Choroid plexus epithelial cell (primary cell): ENCODE measurements around the gene SRGAP3.

ENCODE experiments used
- DNase-seq: peaks from one replicate; pipeline ENCODE4 v3.0.0-alpha.2; 2010; ENCODE audit warnings: low read depth
- H3K4me3 ChIP-seq: 2 replicates; pipeline ENCODE4 v1.5.1; 2011; ENCODE audit warnings: low read depth, mild to moderate bottlenecking, control low read depth, low read length, moderate library complexity
- TF ChIP-seq, protein P1 (sequence below): conservative IDR thresholded peaks from 2 replicates; pipeline ENCODE4 v1.5.1; 2011; ENCODE audit warnings: low read depth, mild to moderate bottlenecking, control low read depth, inconsistent platforms, low read length, moderate library complexity

The SRGAP3 gene

DNA sequence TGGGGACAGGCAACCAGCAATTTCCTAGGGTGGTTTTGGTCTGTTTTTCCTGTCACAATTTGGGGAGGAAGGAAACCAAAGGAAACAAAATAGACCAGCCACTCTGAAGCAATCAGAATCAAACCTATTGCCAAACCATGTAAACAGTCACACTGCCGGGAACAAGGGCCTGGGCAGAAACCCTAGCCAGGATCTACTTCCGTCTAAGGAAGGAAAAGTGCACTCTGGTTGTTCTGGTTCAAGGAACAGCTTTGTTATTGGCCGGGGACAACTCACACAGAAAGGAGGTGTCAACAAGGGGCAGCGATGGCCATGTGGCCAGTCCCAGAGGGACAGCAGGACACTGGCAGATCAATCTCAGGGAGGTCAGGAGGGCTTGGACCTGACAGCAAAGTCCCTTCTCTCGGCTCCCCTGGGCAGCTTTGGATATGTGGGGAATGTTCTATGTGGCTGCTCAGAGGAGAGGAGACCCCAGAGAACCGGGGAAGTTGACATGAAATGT is 268.6 kb downstream of the SRGAP3 start:
- H3K4me3 ChIP-seq: no peak overlapping the region
- TF ChIP-seq, protein P1, sequence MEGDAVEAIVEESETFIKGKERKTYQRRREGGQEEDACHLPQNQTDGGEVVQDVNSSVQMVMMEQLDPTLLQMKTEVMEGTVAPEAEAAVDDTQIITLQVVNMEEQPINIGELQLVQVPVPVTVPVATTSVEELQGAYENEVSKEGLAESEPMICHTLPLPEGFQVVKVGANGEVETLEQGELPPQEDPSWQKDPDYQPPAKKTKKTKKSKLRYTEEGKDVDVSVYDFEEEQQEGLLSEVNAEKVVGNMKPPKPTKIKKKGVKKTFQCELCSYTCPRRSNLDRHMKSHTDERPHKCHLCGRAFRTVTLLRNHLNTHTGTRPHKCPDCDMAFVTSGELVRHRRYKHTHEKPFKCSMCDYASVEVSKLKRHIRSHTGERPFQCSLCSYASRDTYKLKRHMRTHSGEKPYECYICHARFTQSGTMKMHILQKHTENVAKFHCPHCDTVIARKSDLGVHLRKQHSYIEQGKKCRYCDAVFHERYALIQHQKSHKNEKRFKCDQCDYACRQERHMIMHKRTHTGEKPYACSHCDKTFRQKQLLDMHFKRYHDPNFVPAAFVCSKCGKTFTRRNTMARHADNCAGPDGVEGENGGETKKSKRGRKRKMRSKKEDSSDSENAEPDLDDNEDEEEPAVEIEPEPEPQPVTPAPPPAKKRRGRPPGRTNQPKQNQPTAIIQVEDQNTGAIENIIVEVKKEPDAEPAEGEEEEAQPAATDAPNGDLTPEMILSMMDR: no peak
- no peak for DNase-seq

- no peak for DNase-seq
- H3K4me3 ChIP-seq: no peak overlapping the region
- TF ChIP-seq, protein P1: no peak
Measured at GRCh38 chr3:8979262-8979661, 270.2 kb downstream of the SRGAP3 start.

- DNase-seq: no peak
- no peak overlapping the region for H3K4me3 ChIP-seq
- TF ChIP-seq, protein P1: no peak
Measured at GRCh38 chr3:8978551-8978950, 270.9 kb downstream of the SRGAP3 start.

DNA sequence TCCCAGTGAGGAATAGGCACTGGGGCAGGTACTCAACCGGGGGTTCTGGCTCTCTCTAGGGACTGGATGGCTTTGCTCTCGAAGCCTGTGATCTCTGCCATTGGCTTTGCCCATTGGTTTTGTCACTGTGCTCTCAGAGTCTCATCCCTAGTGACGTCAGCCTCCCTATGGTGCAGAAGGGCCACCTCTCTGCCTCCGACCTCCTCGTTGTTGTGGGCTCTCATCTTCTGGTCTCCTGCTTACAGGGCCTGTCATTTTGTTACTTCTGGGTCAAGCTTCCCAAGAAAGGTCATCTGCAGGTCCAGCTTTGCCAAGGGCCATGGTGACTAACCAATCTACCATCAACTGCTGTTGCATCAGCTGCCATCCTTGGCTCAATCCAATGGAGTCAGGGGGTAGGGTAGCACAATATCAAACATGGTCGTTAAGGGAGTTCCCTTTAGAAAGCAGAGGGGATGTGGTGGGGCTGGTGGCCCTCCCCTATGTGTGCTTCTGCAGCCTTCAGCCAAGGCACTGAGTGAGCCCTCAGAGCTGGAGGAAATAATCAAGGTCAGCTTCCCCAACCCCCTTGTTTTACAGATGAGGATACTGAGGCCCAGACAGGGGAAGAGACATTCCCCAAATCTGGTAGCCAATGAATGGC is 272.8 kb downstream of the SRGAP3 start:
- TF ChIP-seq, protein P1: no peak
- DNase-seq: no peak
- H3K4me3 ChIP-seq: no peak overlapping the region

GRCh38 chr3:8975081-8976020 is 274.1 kb downstream of the SRGAP3 start:
- TF ChIP-seq, protein P1: no peak
- no peak overlapping the region for H3K4me3 ChIP-seq
- DNase-seq: no peak

DNA sequence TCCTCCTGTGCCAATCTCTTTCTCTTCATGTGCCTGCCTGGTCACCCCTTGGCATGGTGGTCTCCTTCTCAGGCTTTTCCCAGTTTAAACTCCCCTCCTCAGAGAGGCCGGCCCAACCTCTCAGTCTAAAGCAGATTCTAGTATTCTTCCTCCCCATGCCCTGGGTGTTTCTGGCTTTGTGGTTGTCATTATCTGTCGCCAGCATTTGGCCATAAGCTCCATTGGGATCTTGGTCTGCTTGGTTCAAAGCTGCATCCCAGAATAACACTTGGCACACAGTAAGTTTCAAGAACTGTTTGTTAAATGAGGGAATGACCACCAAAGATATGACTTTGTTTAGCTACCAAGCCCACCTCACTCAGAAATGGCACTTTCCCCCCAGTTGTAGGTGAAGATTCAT is 275.0 kb downstream of the SRGAP3 start:
- no peak for DNase-seq
- TF ChIP-seq, protein P1: no peak

More for the DNA sequence above, 275.0 kb downstream of the SRGAP3 start:
- no peak overlapping the region for H3K4me3 ChIP-seq
